OCI-LY7 (cell line): ENCODE data around the gene SP1. TPM values are rescaled to one million over a fixed set of nuclear protein-coding genes. Genes with fewer than 3 reads are reported as not detected.
"Not testable (repeated sequence)": the region's sequence is repeated elsewhere in the genome, so short reads cannot be mapped to it uniquely, and the experiment has no call there.

Source experiments
- BruUV-seq: library from RNA; stranded (reverse); fragments of 400-500 nt; replicated peaks from 2 replicates; lab custom pipeline; 2021; lab: Mats Ljungman, UMichigan
- CTCF ChIA-PET: fragments of 300-600 bp; sonication (Branson Sonifier 250); formaldehyde crosslinking; loops from one replicate; lab custom pipeline; 2022; ENCODE audit warnings: antibody characterized with exemption; ENCODE audit not compliant: unreplicated experiment; lab: Charles Lee
- POLR2A ChIA-PET: fragments of 300-600 bp; sonication (Branson Sonifier 250); formaldehyde crosslinking; loops from one replicate; lab custom pipeline; 2022; ENCODE audit warnings: antibody characterized with exemption; lab: Charles Lee
- DNase-seq: peaks from one replicate; pipeline ENCODE4 v3.0.0-alpha.2; 2015; ENCODE audit warnings: low spot score
- H2AFZ ChIP-seq: fragments of 200-600 bp; sonication (generic), shearing (Covaris generic); 2 replicates; pipeline ENCODE4 v1.6.1; 2014; ENCODE audit warnings: mild to moderate bottlenecking, antibody characterized with exemption, low read length, moderate library complexity
- H3K27ac ChIP-seq: fragments of 200-600 bp; sonication (generic); 2 replicates; pipeline ENCODE4 v1.5.1; 2014; ENCODE audit warnings: mixed run types, low read depth, mild to moderate bottlenecking, moderate library complexity, low read length, inconsistent platforms; ENCODE audit not compliant: poor library complexity, severe bottlenecking
- H3K36me3 ChIP-seq: fragments of 200-600 bp; sonication (generic); 2 replicates; pipeline ENCODE4 v1.6.1; 2014; ENCODE audit warnings: mild to moderate bottlenecking, antibody characterized with exemption, low read length, moderate library complexity, mixed read lengths; ENCODE audit not compliant: insufficient read depth
- H3K4me1 ChIP-seq: fragments of 200-600 bp; sonication (generic); 2 replicates; pipeline ENCODE4 v1.5.1; 2014; ENCODE audit warnings: mild to moderate bottlenecking, low read length; ENCODE audit not compliant: insufficient read depth, poor library complexity, severe bottlenecking
- H3K4me2 ChIP-seq: fragments of 200-600 bp; sonication (generic); 2 replicates; pipeline ENCODE4 v1.6.1; 2014; ENCODE audit warnings: mild to moderate bottlenecking, low read length
- H3K4me3 ChIP-seq: fragments of 200-600 bp; sonication (generic); 2 replicates; pipeline ENCODE4 v1.5.1; 2014; ENCODE audit warnings: mild to moderate bottlenecking, low read depth, low read length; ENCODE audit not compliant: poor library complexity, severe bottlenecking
- H3K79me2 ChIP-seq: fragments of 200-600 bp; sonication (generic); 2 replicates; pipeline ENCODE4 v1.6.1; 2016; ENCODE audit warnings: low read depth, mild to moderate bottlenecking, low read length, moderate library complexity, mixed read lengths; ENCODE audit not compliant: insufficient read depth
- H3K9me2 ChIP-seq: fragments of 200-600 bp; sonication (generic); 2 replicates; pipeline ENCODE4 v1.6.1; 2016; ENCODE audit warnings: mild to moderate bottlenecking, low read length, mixed read lengths; ENCODE audit not compliant: insufficient read depth
- H3K9me3 ChIP-seq: fragments of 200-600 bp; sonication (generic); 2 replicates; pipeline ENCODE4 v1.6.1; 2014; ENCODE audit warnings: mild to moderate bottlenecking, mixed run types, low read length, mixed read lengths
- H4K20me1 ChIP-seq: fragments of 200-600 bp; sonication (generic); 2 replicates; pipeline ENCODE4 v1.6.1; 2014; ENCODE audit warnings: mild to moderate bottlenecking, antibody characterized with exemption, low read length, moderate library complexity, mixed read lengths; ENCODE audit not compliant: insufficient read depth
- EZH2phosphoT487 ChIP-seq: fragments of 200-600 bp; sonication (generic); IDR thresholded peaks from 2 replicates; pipeline ENCODE4 v1.6.1; 2018; ENCODE audit warnings: low read depth, borderline replicate concordance, mild to moderate bottlenecking, mixed run types, antibody characterized with exemption, low read length, moderate library complexity, mixed read lengths
- intact Hi-C: fragments of 100-400 bp; cut with micrococcal nuclease; formaldehyde crosslinking; loops from one replicate; pipeline ENCODE4 v1.10.0; 2022; ENCODE audit not compliant: unreplicated experiment
- total RNA-seq, 2 experiments: library from RNA; depleted of rRNA in 1 of 2; stranded (reverse); fragments of >200 nt in 1 of 2; shearing (Covaris generic) in 1 of 2; gene quantifications; 2 replicates each; pipeline ENCODE4 v1.2.3, GENCODE V29; 2014 to 2022
- TF ChIP-seq, protein P1 (sequence below): fragments of 200-600 bp; sonication (generic); conservative IDR thresholded peaks from 2 replicates; pipeline ENCODE4 v1.5.1; 2014; ENCODE audit warnings: mild to moderate bottlenecking, antibody characterized with exemption, low read length, moderate library complexity, mixed read lengths

The SP1 gene
- total RNA-seq, 2 experiments from 2014 or later: 58.9 to 83.9 TPM

- Histone ChIP-seq H4K20me1 (no peaks in the 10 kb centered on the region), H3K4me3 (no peak overlapping the region), H3K79me2 (no peaks in the 10 kb centered on the region), H3K4me1 (no peaks in the 10 kb centered on the region), H3K4me2 (no peak overlapping the region), H3K27ac (no peak overlapping the region), H3K9me3 (no peaks in the 10 kb centered on the region), H3K9me2 (no peaks in the 10 kb centered on the region), H2AFZ (no peak overlapping the region), H3K36me3 (no peaks in the 10 kb centered on the region)
- intact Hi-C loops: no loop called here
- POLR2A ChIA-PET: interaction anchor here (0.6 to 1.5 kb wide), 3 partner anchors 23 to 72 kb away, joined by 3 to 6 read pairs (median 3); no protein-coding TSS in a partner anchor
- CTCF ChIA-PET: interaction anchor here (0.6 kb wide), 2 partner anchors 10 to 36 kb away, joined by 4 to 10 read pairs; no protein-coding TSS in a partner anchor
- no peak for DNase-seq
- TF ChIP-seq, protein P1, sequence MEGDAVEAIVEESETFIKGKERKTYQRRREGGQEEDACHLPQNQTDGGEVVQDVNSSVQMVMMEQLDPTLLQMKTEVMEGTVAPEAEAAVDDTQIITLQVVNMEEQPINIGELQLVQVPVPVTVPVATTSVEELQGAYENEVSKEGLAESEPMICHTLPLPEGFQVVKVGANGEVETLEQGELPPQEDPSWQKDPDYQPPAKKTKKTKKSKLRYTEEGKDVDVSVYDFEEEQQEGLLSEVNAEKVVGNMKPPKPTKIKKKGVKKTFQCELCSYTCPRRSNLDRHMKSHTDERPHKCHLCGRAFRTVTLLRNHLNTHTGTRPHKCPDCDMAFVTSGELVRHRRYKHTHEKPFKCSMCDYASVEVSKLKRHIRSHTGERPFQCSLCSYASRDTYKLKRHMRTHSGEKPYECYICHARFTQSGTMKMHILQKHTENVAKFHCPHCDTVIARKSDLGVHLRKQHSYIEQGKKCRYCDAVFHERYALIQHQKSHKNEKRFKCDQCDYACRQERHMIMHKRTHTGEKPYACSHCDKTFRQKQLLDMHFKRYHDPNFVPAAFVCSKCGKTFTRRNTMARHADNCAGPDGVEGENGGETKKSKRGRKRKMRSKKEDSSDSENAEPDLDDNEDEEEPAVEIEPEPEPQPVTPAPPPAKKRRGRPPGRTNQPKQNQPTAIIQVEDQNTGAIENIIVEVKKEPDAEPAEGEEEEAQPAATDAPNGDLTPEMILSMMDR: no peak
- no peak for TF ChIP-seq EZH2phosphoT487
- no TSS peak for BruUV-seq
Observed at GRCh38 chr12:53355121-53355520, 24.9 kb upstream of the SP1 start.

DNA sequence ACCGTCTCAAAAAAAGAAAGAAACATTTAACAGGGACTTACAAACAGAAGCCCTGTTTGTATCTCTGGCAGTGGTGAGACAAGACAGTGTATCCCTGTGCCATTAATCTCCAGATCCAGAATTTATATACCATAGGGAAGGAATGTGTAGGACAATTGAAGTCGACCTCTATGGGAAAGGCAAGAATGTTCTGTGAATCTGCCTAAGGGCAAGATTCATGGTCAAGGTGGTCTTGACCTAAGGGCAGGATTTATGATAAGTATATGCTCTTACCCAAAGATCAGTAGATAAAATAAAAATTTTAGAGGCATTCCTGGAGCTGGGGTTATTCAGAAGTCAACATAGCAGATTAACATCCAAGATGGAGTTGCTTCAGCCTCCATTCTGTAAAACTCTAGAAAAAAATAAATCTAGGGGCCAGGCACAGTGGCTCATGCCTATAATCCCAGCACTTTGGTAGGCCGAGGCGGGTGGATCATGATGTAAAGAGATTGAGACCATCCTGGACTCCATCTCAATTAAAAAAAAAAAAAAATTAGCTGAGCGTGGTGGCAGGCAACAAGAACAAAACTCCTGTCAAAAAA lies 21.0 kb upstream of the SP1 start:
- POLR2A ChIA-PET: interaction anchor here (0.6 to 1.1 kb wide), 3 partner anchors 14 to 26 kb away, joined by 3 read pairs; no protein-coding TSS in a partner anchor

DNA sequence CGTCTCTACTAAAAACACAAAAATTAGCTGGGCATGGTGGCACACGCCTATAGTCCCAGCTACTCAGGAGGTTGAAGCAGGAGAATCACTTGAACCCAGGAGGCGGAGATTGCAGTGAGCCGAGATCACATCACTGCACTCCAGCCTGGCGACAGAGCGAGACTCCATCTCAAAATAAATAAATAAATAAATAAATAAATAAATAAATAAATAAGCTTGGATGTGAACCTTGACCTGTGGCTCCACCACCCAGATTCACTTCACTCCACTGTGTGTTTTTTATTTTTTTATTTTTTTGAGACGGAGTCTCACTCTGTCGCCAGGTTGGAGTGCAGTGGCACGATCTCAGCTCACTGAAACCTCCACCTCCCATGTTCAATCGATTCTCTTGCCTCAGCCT lies 18.3 kb upstream of the SP1 start:
- POLR2A ChIA-PET: interaction anchor here (1.4 kb wide), 1 partner anchor 9 kb away, joined by 5 read pairs; no protein-coding TSS in a partner anchor
- intact Hi-C loops, H2AFZ ChIP-seq: not testable (repeated sequence)

More for the DNA sequence above, 21.0 kb upstream of the SP1 start:
- H2AFZ ChIP-seq: no peak overlapping the region
- H3K27ac ChIP-seq: no peak overlapping the region
- no peak for DNase-seq
- H3K4me2 ChIP-seq: no peak overlapping the region
- no peaks in the 10 kb centered on the region for H3K4me1 ChIP-seq
- no peak overlapping the region for H3K4me3 ChIP-seq
- no peaks in the 10 kb centered on the region for H3K9me3 ChIP-seq
- no peak for TF ChIP-seq EZH2phosphoT487
- TF ChIP-seq, protein P1: no peak
- H3K9me2 ChIP-seq: no peaks in the 10 kb centered on the region
- BruUV-seq: no TSS peak
- CTCF ChIA-PET: no interaction called here
- H3K36me3 ChIP-seq: no peaks in the 10 kb centered on the region
- H4K20me1 ChIP-seq: no peaks in the 10 kb centered on the region
- intact Hi-C loops: no loop called here
- no peaks in the 10 kb centered on the region for H3K79me2 ChIP-seq

More for the DNA sequence above, 18.3 kb upstream of the SP1 start:
- DNase-seq, BruUV-seq, H3K4me3 ChIP-seq, H3K9me2 ChIP-seq, H3K9me3 ChIP-seq, H3K27ac ChIP-seq, CTCF ChIA-PET, H3K79me2 ChIP-seq, H3K4me2 ChIP-seq, H3K36me3 ChIP-seq, H3K4me1 ChIP-seq, H4K20me1 ChIP-seq: not testable (repeated sequence)
